ENCODE measurements around the gene DUSP14.

- TF ChIP-seq CTCF (IDR thresholded peaks at IDR 0.05) (peak in 9 of 12 donors; percentile 25 to 56 (median 50)), POLR2A (IDR thresholded peaks at IDR 0.05) (no peak)
Measured at GRCh38 chr17:37490022-37490587, 414 bp downstream of the DUSP14 start.
